ENCODE measurements around the gene AKAP8.

DNA sequence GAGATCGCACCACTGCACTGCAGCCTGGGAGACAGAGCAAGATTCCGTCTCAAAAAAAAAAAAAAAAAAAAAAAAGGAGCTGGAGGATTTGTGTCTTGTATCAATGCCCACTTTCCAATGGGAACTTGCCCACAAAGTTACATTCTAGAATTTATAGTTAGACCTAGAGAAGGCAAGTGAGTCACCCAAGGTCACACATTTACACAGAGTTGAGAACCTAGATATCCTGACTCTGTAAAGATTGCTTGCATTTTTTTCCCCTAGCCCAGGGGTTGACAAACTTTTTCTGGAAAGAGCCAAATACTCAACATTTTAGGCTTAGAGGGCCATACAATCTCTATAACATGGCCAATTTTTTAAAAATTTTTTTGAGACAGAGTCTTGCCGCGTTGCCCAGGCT lies 39.5 kb downstream of the AKAP8 start:
- TF ChIP-seq, protein P1, sequence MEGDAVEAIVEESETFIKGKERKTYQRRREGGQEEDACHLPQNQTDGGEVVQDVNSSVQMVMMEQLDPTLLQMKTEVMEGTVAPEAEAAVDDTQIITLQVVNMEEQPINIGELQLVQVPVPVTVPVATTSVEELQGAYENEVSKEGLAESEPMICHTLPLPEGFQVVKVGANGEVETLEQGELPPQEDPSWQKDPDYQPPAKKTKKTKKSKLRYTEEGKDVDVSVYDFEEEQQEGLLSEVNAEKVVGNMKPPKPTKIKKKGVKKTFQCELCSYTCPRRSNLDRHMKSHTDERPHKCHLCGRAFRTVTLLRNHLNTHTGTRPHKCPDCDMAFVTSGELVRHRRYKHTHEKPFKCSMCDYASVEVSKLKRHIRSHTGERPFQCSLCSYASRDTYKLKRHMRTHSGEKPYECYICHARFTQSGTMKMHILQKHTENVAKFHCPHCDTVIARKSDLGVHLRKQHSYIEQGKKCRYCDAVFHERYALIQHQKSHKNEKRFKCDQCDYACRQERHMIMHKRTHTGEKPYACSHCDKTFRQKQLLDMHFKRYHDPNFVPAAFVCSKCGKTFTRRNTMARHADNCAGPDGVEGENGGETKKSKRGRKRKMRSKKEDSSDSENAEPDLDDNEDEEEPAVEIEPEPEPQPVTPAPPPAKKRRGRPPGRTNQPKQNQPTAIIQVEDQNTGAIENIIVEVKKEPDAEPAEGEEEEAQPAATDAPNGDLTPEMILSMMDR (IDR thresholded peaks at IDR 0.05): no peak
- TF ChIP-seq ZFX (IDR thresholded peaks at IDR 0.05; ENCODE audit: borderline replicate concordance): no peak

Data from 22Rv1 (cell line).